ENCODE measurements around the gene EPC1. TPM values are rescaled to one million over a fixed set of nuclear protein-coding genes. Genes with fewer than 3 reads are reported as not detected.
A peak's percentile ranks its signal among the peaks of the same experiment; 100 is the strongest.

EPC1 gene
- total and polyA plus RNA-seq, 9 of the 15 experiments (the other 6 are each of a cell fraction or from before 2014, with no cell fraction given): 7.0 to 43.6 (median 16.1) TPM

DNA sequence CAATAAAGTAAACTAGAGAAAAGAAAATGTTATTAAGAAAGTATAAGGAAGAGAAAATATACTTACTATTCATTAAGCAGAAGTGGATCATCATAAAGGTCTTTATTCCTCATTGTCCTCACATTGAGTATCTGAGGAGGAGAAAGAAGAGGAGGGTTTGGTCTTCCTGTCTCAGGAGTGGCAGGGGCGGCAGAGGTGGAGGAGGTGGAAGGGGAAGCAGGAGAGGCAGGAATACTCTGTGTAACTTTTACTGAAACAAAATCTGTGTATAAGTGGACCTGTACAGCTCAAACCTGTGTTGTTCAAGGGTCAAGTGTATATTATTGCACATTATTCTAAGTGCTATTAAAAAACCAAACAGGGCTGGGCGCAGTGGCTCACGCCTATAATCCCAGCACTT, 34.2 kb upstream of the EPC1 start (continued):
- TF ChIP-seq, protein P1, sequence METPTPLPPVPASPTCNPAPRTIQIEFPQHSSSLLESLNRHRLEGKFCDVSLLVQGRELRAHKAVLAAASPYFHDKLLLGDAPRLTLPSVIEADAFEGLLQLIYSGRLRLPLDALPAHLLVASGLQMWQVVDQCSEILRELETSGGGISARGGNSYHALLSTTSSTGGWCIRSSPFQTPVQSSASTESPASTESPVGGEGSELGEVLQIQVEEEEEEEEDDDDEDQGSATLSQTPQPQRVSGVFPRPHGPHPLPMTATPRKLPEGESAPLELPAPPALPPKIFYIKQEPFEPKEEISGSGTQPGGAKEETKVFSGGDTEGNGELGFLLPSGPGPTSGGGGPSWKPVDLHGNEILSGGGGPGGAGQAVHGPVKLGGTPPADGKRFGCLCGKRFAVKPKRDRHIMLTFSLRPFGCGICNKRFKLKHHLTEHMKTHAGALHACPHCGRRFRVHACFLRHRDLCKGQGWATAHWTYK (CRISPR knock-in tag; IDR thresholded peaks at IDR 0.05): no peak

DNA sequence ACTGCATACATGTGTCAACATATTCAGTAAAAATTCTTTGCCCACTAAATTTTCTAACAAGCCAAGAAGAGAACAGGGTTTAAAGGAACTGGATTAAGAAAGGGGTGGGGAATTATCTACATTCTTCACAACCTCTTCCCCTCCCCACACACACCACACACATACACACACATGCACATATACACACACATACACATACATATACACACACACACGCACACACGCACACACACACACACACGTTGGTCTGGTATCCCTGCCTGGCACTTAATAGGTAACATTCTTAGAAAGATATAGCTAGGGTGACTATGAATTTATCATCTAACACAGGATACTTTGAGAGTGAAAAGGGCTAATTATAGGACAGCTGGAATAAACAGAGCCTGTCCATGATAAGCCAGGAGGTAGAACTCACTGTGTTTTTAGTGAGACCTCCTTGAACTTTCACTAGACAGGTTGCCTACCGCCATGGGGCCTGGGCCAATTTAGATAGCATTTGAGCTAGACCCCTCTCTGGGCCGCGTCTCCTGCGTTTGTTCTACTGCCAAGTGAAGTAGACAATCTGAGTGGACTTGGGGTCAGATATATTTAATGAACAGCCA, 33.1 kb upstream of the EPC1 start:
- H4K20me1 ChIP-seq (replicated peaks; ENCODE audit: control insufficient read depth, insufficient read depth, low read length): no peaks in the 10 kb centered on the region
- CTCF ChIA-PET (ENCODE audit: low intra/inter-chr PET ratio): no interaction called here
- peak; percentile 81 for FAIRE-seq
- TF ChIP-seq, protein P2, sequence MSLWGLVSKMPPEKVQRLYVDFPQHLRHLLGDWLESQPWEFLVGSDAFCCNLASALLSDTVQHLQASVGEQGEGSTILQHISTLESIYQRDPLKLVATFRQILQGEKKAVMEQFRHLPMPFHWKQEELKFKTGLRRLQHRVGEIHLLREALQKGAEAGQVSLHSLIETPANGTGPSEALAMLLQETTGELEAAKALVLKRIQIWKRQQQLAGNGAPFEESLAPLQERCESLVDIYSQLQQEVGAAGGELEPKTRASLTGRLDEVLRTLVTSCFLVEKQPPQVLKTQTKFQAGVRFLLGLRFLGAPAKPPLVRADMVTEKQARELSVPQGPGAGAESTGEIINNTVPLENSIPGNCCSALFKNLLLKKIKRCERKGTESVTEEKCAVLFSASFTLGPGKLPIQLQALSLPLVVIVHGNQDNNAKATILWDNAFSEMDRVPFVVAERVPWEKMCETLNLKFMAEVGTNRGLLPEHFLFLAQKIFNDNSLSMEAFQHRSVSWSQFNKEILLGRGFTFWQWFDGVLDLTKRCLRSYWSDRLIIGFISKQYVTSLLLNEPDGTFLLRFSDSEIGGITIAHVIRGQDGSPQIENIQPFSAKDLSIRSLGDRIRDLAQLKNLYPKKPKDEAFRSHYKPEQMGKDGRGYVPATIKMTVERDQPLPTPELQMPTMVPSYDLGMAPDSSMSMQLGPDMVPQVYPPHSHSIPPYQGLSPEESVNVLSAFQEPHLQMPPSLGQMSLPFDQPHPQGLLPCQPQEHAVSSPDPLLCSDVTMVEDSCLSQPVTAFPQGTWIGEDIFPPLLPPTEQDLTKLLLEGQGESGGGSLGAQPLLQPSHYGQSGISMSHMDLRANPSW (CRISPR knock-in tag; IDR thresholded peaks at IDR 0.05): no peak
- TF ChIP-seq STAT5A (IDR thresholded peaks at IDR 0.05; ENCODE audit: borderline replicate concordance, low read length) (no peak), ZNF780A (CRISPR knock-in tag; IDR thresholded peaks at IDR 0.05) (no peak), THRAP3 (IDR thresholded peaks at IDR 0.05; ENCODE audit: borderline replicate concordance) (no peak; the same call in 1 of the 2 replicates), TAL1 (IDR thresholded peaks at IDR 0.05) (peak; percentile 32), POLR2H (tag; IDR thresholded peaks at IDR 0.05; ENCODE audit: low read depth) (no peak), TOE1 (IDR thresholded peaks at IDR 0.05; ENCODE audit: borderline replicate concordance) (0 out of 2 replicates have a peak, but pooled peaks have one; percentile 39), TOE1 (CRISPR knock-in tag; IDR thresholded peaks at IDR 0.05; ENCODE audit: borderline replicate concordance, low read depth) (no peak), NFATC3 (IDR thresholded peaks at IDR 0.05) (no peak), CREBBP (IDR thresholded peaks at IDR 0.05; ENCODE audit: low read depth, low read length) (no peak), ZNF696 (CRISPR knock-in tag; conservative IDR thresholded peaks at IDR 0.05) (no peak), ARID1B (IDR thresholded peaks at IDR 0.05) (peak; percentile 58), EP400 (IDR thresholded peaks at IDR 0.05) (0 out of 2 replicates have a peak, but pooled peaks have one; percentile 22)
- TF ChIP-seq, protein P3, sequence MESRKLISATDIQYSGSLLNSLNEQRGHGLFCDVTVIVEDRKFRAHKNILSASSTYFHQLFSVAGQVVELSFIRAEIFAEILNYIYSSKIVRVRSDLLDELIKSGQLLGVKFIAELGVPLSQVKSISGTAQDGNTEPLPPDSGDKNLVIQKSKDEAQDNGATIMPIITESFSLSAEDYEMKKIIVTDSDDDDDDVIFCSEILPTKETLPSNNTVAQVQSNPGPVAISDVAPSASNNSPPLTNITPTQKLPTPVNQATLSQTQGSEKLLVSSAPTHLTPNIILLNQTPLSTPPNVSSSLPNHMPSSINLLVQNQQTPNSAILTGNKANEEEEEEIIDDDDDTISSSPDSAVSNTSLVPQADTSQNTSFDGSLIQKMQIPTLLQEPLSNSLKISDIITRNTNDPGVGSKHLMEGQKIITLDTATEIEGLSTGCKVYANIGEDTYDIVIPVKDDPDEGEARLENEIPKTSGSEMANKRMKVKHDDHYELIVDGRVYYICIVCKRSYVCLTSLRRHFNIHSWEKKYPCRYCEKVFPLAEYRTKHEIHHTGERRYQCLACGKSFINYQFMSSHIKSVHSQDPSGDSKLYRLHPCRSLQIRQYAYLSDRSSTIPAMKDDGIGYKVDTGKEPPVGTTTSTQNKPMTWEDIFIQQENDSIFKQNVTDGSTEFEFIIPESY (CRISPR knock-in tag; IDR thresholded peaks at IDR 0.05): no peak

More for the DNA sequence above, 33.1 kb upstream of the EPC1 start:
- POLR2A ChIA-PET: interaction anchor here (0.8 to 1.6 kb wide), 4 partner anchors 13 to 51 kb away, joined by 3 to 6 read pairs (median 4); no protein-coding TSS in a partner anchor
- Histone ChIP-seq H3K9me1 (ENCODE audit: control insufficient read depth, insufficient read depth, low read length) (no peaks in the 10 kb centered on the region), H3K4me2 (ENCODE audit: insufficient read depth, low read length) (peak overlapping the region; percentile 87), H3K4me3 (peak overlapping the region; percentile 63; the same call in 1 of the 2 replicates), H3K27ac (ENCODE audit: extremely low read depth, low read depth, low read length) (peak overlapping the region; percentile 96), H3K27me3 (ENCODE audit: control insufficient read depth in 2 of 2, insufficient read depth in 2 of 2, low read length in 2 of 2) (no peaks in the 10 kb centered on the region), H3K36me3 (ENCODE audit: control insufficient read depth, insufficient read depth, low read length) (no peaks in the 10 kb centered on the region), H3K4me1 (replicated peaks in 1 of 2; ENCODE audit: control insufficient read depth in 2 of 2, insufficient read depth in 2 of 2, low read length in 2 of 2) (peaks cover 4 to 9% of the 10 kb centered on the region in 2 experiments; a peak in 3 of 5 replicates), H3K9me3 (replicated peaks; ENCODE audit: control insufficient read depth, insufficient read depth, low read depth, low read length) (no peaks in the 10 kb centered on the region), H2AFZ (ENCODE audit: low read depth, low read length) (peak overlapping the region; percentile 96), H3K9ac (ENCODE audit: insufficient read depth in 1 of 2, low read depth in 2 of 2, low read length in 2 of 2) (peak overlapping the region; percentile 54 to 90; a peak in 3 of 4 replicates), H3K79me2 (ENCODE audit: control insufficient read depth, insufficient read depth, low read length) (peaks cover 38% of the 10 kb centered on the region)
- in situ Hi-C loops (cut with MboI): no loop called here
- 15% methylated on average over 7 of the region's 7 CpGs for WGBS (ENCODE audit: insufficient coverage, low coverage, missing lambda C conversion rate)
- intact Hi-C loops (cut with micrococcal nuclease): loop anchor here (2.0 to 10.0 kb wide), 5 partner anchors 39 to 625 kb away; partner anchors contain the start of genes CCDC7 and ITGB1
- no TSS peak for BruUV-seq (replicated peaks)
- ATAC-seq: peak; percentile 3
- peak in 2 of 4 experiments; percentile 18 to 51 for DNase-seq (ENCODE audit: extremely low read depth in 1 of 4, low spot score in 3 of 4)

Data from K562 (cell line).